Measurements from ENCODE around the gene RHOB.
"Not testable (repeated sequence)": the region's sequence is repeated elsewhere in the genome, so short reads cannot be mapped to it uniquely, and the experiment has no call there.

The RHOB gene

GRCh38 chr2:20422402-20423271, 24.2 kb upstream of the RHOB start:
- DNase-seq: peak; percentile 51

GRCh38 chr2:20423359-20423758, 23.5 kb upstream of the RHOB start:
- DNase-seq: peak; percentile 25

- peak; percentile 36 for DNase-seq
Observed at GRCh38 chr2:20423847-20424246, 23.0 kb upstream of the RHOB start.

- peak; percentile 56 for DNase-seq
Observed at GRCh38 chr2:20424300-20425290, 22.3 kb upstream of the RHOB start.

- no peak for DNase-seq
Observed at GRCh38 chr2:20425371-20425881, 21.4 kb upstream of the RHOB start.

GRCh38 chr2:20425884-20426283, 21.0 kb upstream of the RHOB start:
- DNase-seq: no peak

GRCh38 chr2:20427931-20428526, 18.8 kb upstream of the RHOB start:
- DNase-seq: no peak

GRCh38 chr2:20428717-20429490, 18.0 kb upstream of the RHOB start:
- DNase-seq: peak; percentile 29

GRCh38 chr2:20429528-20429927, 17.3 kb upstream of the RHOB start:
- peak; percentile 20 for DNase-seq

- no peak for DNase-seq
Observed at GRCh38 chr2:20430035-20430434, 16.8 kb upstream of the RHOB start.

- peak; percentile 45 for DNase-seq
Observed at GRCh38 chr2:20430461-20431300, 16.2 kb upstream of the RHOB start.

- no peak for DNase-seq
Observed at GRCh38 chr2:20431301-20431698, 15.6 kb upstream of the RHOB start.

- DNase-seq: peak; percentile 40
Observed at GRCh38 chr2:20431772-20432171, 15.1 kb upstream of the RHOB start.

GRCh38 chr2:20432714-20433113, 14.2 kb upstream of the RHOB start:
- peak; percentile 15 for DNase-seq

GRCh38 chr2:20433249-20433648, 13.6 kb upstream of the RHOB start:
- peak; percentile 37 for DNase-seq

GRCh38 chr2:20433946-20434553, 12.8 kb upstream of the RHOB start:
- DNase-seq: peak; percentile 17

GRCh38 chr2:20434588-20435294, 12.1 kb upstream of the RHOB start:
- DNase-seq: no peak

- DNase-seq: not testable (repeated sequence)
Observed at GRCh38 chr2:20435456-20435855, 11.4 kb upstream of the RHOB start.

GRCh38 chr2:20436716-20437470, 10.0 kb upstream of the RHOB start:
- DNase-seq: peak; percentile 28

Data from activated CD8-positive, alpha-beta memory T cell treated with anti-CD3 and anti-CD28 coated beads, Interleukin-2, amount 50 U/mL, for 48 hours (primary cell).